ENCODE measurements around the gene MSMP.

Gene MSMP, protein sequence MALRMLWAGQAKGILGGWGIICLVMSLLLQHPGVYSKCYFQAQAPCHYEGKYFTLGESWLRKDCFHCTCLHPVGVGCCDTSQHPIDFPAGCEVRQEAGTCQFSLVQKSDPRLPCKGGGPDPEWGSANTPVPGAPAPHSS

DNA sequence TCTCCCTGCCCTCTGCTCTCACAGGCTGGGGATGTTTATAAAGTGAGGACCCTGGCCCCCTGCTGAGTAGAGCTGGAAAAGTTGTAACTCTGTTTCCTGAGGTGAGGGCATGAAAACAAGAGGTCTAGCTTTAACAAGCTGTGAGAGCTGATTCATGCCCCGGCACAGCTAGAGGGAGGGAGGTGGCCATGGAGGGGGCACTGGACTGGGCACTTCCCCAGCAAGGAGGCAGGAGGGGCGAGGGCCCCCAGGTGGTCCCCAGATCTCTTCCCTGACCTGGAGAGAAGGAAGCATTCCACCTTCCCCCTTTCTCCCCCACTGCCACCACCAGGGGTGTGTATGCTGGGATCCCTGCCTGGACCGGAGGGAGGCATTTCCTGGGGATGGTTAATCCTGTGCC, at the start of gene MSMP:
Gene MSMP (minus strand): TSS at position 13 of the 400 bp plus-strand sequence. CDS start 147 bp downstream, outside the sequence.
- DNase-seq (ENCODE audit: low read depth) = no peak

DNA sequence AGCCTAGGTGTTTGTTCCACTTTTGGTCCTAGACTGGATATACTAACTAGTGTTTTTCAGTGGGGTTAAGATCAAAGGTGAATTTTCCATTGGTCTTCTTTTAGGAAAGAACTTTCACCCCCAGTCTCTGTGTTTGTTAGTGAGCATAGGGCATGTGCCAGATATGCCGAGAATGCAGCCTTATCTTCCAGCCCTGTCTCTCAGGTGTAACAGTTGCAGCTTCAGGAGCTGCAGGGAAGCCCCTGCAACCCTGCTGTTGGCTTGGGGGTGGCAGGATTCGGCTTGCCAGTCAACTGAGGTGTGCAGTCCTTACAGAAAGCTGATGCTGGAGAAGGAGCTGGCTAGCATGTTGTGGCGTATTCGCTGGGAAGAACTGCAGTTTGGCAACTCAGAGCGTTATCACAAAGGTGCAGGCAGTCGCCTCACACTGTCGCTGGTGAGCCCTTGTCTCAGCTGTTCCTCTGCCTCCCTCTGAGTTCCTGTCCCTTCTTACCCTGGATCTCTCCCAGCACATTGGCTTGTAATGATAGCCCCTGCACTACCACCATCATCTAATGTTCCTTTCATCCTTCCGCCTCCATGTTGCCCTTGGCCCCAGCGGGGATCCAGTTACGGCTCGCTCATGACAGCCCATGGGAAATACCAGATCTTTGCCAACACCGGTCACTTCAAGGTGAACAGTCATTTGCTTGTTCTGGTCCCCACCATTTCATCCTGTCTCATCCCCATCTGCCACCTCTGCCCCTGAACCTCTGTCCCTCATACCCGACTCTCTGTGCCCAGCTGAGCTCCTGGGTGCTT, 47.5 kb upstream of the MSMP start:
- DNase-seq (ENCODE audit: low read depth) = no peak

DNA sequence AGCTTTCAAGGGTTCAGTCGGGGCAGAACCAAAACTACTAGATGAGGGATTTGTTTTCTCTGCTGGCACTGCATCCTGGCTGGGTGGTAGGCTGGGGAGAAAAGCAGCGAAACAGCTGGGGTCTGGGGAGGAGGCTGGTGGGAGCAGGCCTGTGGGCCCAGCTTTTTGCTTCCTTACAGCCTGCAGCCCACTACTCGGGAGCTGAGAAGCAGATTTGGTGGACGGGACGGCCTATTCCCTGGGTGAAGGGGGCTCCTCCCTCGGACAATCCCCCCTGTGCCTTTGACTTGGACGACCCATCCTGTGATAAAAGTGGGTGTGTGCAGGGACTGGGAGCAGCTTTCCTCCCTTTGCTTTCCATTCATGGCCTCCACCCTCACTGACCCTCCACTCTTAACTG, 46.5 kb upstream of the MSMP start:
- DNase-seq (ENCODE audit: low read depth) = no peak

DNA sequence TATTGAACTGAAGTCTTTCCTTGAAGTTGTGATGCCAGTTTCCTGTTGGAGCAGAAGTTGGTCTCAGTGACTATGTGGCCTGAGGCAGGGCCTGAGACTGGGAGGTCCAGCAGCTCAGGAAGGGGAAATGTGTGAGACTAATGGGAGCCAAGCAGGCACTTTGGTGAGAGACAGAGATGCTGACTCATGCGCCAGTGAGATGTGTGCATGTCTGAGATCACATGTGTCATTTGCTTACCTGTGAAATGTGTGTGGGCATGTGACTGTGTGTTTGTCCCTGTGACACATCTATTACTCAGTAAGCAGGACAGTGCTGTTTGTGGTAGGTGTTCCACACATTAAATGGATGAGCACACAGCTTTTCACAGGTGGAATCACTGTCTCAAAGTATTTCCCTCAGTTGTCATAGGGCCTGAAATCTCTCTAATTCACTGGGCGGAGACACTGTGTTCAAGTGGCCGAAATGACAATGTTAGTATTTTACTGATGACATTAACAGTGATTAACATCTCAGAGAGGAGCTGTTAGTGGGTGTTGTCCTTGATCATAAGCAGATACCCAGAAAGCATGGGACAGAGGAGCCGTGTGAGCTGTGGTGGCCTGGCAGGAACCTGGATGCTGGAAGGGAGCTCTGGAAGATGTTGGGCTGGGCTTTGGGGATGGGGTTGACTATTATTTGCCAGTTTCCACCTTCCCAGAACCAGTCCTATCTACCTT, 44.7 kb upstream of the MSMP start:
- DNase-seq (ENCODE audit: low read depth) = peak; percentile 40

- DNase-seq (ENCODE audit: low read depth) = no peak
Observed at GRCh38 chr9:35797311-35798109, 43.4 kb upstream of the MSMP start.

GRCh38 chr9:35795695-35796094, 41.6 kb upstream of the MSMP start:
- DNase-seq (ENCODE audit: low read depth) = no peak

DNA sequence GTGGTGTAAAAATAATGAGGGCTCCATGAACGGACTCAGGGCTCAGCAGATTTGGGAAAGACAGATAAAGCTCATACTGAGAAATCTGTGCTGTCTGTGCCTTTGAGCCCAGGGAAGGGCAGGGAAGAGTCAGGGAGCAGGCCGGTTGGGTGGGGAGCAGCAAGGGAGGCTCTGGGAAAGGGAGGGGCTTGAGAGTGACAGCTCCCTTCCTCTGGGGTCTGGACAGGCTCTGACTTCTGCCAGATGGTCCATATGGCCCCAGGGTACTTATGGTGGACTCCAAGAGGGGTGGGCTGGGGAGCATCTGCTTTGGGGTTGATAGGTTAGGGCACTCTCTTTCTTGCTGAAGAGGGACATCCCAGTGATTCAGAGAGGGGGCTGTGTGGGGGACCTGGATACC, 39.4 kb upstream of the MSMP start:
- no peak for DNase-seq (ENCODE audit: low read depth)

DNA sequence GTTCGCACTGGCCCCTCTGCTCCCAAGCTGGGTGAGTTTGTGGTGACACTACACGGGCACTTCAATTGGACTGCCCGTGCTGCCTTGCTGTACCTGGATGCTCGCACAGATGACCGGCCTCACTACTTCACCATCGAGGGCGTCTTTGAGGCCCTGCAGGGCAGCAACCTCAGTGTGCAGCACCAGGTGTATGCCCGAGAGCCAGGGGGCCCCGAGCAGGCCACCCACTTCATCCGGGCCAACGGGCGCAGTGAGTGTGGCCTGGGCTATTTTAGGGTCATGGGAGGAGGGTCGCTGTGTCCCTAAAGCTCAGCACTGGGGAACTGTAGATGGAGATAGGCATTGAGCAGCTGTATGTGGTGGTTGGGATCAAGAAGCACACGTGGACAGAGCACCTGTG, 38.8 kb upstream of the MSMP start:
- DNase-seq (ENCODE audit: low read depth) = no peak

- no peak for DNase-seq (ENCODE audit: low read depth)
Observed at GRCh38 chr9:35792024-35792813, 38.1 kb upstream of the MSMP start.

GRCh38 chr9:35791297-35791921, 37.3 kb upstream of the MSMP start, which contains the start of gene NPR2:
Gene NPR2 (plus strand): TSS chr9:35791591. CDS start chr9:35792409, 818 bp downstream.
- DNase-seq (ENCODE audit: low read depth) = no peak

GRCh38 chr9:35790385-35791296, 36.6 kb upstream of the MSMP start:
- peak; percentile 28 for DNase-seq (ENCODE audit: low read depth)

DNA sequence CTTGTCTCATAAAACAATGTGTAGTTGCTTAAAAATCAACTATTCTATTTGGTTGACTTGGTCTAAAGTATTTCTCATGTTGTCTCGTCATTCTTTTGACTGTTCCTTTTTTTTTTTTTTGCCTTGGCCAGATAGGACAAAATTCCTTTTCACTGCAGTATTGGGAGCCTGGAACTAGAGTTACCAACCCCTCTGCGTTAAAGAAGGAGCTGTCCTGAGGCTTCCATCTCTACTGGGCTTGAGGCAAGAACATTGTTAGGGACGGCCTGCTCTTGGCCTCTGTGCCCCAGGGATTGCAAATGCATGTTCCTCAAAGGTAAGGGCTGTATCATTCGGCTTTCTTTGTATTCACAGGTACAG, 35.9 kb upstream of the MSMP start:
- no peak for DNase-seq (ENCODE audit: low read depth)

DNA sequence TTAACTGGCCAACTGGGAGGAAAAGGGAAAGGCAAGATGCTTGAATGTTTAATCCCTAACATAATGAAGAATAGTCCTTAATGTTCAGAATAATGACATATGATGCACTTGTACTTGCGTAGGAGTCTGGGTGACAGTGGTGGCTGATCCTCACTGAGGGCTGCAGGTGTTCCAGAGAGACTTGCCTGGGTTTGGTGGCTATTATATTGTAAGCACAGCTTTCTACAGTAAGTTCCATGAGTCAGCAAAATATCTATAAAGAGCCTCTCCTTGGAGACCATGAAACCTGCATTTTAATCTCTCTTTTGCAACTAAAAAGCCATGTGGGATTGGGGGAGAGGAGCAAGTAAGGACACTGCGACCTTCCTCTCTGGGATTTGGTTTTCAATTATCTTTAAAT, 35.5 kb upstream of the MSMP start:
- DNase-seq (ENCODE audit: low read depth) = no peak

DNA sequence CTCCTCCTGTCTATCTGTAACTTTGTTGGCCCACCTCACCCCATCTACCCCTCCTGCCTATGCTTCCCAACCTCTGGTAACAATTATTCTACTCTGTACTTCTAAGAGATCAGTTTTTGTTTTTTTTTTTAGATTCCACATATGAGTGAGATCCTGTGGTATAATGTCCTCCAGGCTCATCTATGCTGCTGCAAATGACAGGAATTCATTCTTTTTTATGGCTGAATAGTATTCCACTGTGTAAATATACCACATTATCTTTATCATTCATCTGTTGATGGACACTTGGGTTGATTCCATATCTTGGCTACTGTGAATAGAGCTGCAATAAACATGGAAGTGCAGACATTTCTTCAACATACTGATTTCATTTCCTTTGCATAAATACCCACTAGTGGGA, 29.3 kb upstream of the MSMP start:
- no peak for DNase-seq (ENCODE audit: low read depth)

DNA sequence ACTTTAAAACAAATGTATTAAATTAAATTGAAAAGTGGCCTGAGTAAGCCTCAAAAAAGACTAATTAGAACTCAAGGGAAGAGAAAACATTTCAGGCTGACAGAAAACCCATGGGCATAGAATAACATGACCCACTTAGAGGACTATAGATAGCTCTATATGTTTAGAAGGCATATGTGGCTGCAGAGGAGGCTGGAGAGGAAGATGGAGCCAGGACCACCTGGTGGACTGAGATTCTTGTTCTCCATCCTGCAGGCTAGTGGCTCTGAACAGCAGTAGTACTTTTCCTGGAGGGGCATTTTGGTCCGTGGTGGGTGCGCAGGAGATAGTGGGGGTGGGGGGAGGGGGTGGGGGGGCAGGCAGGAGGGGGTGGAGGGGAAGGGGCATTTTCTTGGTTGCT, 27.0 kb upstream of the MSMP start:
- no peak for DNase-seq (ENCODE audit: low read depth)

GRCh38 chr9:35778496-35778895, 24.4 kb upstream of the MSMP start:
- DNase-seq (ENCODE audit: low read depth) = no peak

DNA sequence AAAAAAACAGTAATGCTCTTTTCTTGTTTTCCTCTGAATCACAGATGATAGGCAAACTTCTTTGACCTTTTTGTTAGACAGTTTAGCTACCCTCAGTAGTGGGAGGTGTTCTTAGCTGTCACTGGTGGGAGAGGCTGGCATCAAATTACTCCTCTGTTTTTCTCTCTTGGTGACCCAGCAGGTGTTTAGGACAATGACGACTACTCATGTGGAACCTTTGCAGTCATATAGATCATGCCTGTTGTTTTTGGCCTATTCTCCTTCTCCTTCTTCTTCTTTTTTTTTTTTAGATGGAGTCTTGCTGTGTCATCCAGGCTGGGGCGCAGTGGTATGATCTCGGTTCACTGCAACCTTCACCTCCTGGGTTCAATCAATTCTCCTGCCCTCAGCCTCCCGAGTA, 21.9 kb upstream of the MSMP start:
- DNase-seq (ENCODE audit: low read depth) = no peak

GRCh38 chr9:35774907-35775635, 21.0 kb upstream of the MSMP start:
- DNase-seq (ENCODE audit: low read depth) = no peak

DNA sequence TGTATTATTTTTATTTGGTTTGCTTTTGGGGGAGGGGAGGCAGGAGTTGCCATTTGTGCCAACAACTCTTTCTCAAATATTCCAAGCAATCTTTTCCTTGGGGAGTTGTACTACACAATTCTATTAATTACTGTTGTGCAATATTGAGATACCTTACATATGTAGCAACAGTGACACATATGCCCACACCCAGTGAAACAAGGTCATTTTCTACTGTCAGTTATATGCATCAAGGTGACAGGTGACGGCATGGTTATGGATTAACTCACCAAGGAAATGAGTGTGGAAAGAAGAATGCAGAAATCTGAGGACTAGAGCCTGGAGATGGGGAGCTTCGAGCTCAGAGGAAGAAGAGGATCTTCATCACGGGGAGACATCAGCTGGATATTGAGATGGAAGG, 17.9 kb upstream of the MSMP start:
- no peak for DNase-seq (ENCODE audit: low read depth)
